GM12874 (cell line): ENCODE measurements around the gene NNT.

Experiments
- TF ChIP-seq, protein P1 (sequence below): IDR thresholded peaks from 2 replicates; pipeline ENCODE4 v1.5.1; 2011; ENCODE audit warnings: low read depth, mild to moderate bottlenecking, control low read depth, low read length, moderate library complexity; ENCODE audit not compliant: insufficient read depth

The NNT gene

DNA sequence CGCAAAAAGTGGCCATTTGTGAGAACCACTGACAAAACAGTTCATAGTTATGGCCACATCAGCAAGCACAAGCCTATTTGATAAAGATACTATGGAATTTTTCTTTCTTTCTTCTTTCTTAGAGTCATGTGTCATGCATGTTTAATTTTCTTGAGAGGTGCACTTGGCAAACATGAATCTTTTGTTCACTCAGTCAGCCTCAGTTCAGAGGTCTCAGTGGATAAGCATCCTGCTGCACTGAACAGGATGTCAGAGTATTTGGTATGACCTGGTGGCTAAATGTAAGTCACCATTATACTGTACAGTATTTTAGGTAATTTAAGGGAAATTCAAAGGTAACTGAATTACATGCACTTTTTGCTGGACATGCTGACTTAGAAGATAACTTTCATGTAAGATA, 5.4 kb downstream of the NNT start:
- TF ChIP-seq, protein P1, sequence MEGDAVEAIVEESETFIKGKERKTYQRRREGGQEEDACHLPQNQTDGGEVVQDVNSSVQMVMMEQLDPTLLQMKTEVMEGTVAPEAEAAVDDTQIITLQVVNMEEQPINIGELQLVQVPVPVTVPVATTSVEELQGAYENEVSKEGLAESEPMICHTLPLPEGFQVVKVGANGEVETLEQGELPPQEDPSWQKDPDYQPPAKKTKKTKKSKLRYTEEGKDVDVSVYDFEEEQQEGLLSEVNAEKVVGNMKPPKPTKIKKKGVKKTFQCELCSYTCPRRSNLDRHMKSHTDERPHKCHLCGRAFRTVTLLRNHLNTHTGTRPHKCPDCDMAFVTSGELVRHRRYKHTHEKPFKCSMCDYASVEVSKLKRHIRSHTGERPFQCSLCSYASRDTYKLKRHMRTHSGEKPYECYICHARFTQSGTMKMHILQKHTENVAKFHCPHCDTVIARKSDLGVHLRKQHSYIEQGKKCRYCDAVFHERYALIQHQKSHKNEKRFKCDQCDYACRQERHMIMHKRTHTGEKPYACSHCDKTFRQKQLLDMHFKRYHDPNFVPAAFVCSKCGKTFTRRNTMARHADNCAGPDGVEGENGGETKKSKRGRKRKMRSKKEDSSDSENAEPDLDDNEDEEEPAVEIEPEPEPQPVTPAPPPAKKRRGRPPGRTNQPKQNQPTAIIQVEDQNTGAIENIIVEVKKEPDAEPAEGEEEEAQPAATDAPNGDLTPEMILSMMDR = no peak

DNA sequence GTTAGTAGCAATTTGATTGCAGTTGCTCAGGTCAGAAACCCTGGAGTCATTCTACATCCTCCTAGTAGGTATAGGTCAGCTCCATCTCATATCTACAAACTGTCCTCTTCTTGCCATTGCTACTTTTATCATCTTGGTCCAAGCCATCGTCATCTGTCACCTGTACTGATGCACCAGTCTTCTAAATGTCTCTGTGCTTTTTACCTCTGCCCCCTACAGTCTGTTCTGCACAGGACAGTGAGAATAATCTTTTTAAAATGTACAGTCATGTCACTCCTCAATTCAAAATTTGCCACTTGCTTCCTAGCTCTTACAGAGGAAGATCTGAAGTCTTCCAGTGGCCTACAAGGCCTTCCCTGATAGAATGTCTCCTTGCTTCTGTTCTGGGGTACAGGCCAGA, 6.8 kb downstream of the NNT start:
- TF ChIP-seq, protein P1 = peak; percentile 30; the same call in 1 of the 2 replicates

DNA sequence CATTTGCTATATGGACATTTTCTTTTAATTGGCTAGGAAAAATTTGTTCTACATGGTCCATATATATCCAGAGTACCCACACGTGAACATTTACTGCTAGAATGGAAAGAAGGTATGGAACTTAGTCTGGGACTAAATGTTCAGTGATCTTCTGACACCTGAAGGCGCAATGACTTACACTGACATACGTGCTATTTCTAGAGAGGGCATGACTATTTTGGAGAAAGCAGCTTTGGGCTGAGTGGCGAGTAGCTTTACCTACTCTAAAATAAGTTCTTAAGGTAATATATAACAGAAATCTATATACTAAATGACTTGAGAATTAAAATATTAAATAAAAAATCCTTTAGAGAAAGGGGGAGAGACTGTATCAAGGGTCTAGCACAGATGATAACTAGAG, 10.4 kb downstream of the NNT start:
- TF ChIP-seq, protein P1 = no peak

DNA sequence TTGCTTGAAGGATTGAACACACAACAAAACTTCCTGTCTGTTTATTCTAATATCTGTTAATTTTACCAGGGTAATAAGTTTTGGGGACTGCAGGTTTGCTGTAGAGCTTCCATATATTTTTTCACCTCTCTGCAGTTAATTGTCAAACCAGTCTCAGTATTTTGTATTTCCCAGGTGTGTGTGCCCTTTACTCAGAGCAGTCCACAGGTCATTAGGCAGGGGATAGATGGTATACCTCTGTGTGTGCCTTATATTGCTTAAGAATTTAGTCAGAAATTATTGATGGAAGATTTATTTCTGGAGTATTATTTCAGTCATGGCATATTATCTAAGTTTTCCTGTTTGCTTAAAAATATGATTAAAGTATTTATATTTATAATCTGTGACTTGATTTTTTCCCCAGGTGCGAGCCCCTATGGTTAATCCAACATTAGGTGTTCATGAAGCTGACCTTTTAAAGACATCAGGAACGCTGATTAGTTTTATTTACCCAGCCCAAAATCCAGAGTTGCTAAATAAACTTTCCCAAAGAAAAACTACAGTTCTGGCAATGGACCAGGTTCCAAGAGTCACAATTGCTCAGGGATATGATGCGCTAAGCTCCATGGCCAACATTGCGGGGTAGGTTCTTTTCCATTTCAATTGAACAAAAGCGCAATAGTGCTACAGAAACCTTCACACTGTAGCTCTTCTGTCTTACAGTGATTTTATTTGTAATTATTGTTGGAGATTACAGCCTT, 12.6 kb downstream of the NNT start:
- TF ChIP-seq, protein P1 = no peak

DNA sequence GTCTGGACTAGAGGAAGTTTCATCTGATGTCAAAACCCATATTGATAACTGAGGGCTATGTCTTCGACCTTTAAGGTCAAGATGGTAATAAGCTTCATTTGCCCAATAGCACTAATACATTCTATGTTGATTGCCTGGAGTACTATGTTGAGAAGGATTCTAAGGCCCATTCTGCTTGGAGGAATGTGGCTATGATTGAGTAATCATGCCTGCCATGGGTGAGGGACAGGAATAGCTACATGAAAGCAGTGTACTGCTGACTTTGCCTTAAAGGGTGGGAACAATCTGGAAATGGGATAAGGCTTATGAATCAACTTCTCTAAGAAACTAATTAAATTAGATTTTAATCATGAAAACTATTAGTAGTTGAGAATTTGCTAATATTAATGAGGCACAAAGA, 13.6 kb downstream of the NNT start:
- TF ChIP-seq, protein P1 = no peak

DNA sequence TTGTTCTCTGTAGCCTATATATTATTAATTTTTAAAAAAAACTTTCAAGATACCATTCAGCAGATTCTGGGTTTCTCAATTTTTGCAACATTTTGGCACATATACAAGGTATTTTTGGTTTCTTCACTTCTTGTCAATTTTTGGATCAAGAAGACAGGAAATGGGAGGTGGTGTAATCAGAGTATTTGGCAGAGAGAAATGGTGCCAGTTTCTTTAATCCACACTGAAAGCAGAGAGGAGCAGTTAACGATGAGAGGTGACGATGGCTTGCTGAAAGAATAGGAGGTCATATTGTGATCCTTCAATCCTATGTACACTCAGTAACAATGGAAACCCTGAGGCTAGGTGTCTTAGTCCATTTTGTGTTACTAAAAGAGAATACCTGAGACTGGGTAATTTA, 16.4 kb downstream of the NNT start:
- TF ChIP-seq, protein P1 = no peak

DNA sequence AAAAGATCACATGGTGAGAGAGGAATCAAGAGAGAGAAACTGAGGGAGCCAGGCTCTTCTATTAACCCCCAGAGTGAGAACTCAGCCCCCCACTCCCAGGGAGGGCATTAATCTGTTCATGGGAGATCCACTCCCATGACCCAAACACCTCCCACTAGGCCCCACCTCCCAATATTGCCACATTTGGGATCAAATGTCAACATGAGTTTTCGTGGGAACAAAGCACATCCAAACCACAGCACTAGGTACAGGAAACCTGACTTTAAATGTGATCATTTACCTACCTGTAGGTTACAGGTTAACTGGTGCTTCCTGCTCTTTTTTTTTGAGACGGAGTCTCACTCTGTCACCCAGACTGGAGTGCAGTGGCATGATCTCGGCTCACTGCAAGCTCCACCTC, 16.9 kb downstream of the NNT start:
- TF ChIP-seq, protein P1 = no peak
